ENCODE results near the gene WBP11.

WBP11 gene

GRCh38 chr12:14836336-14837210 lies 33.3 kb upstream of the WBP11 start:
- no peak for TF ChIP-seq CTCF (IDR thresholded peaks at IDR 0.05)
- no peak for DNase-seq (ENCODE audit: low spot score)
- H3K27ac ChIP-seq: peak overlapping the region; percentile 42 to 84
- peak overlapping the region; percentile 48 for H3K4me3 ChIP-seq

GRCh38 chr12:14834509-14834908 lies 31.2 kb upstream of the WBP11 start:
- no peak for TF ChIP-seq CTCF (IDR thresholded peaks at IDR 0.05)
- no peak overlapping the region for H3K4me3 ChIP-seq
- H3K27ac ChIP-seq: no peak overlapping the region
- DNase-seq (ENCODE audit: low spot score): no peak

- H3K4me3 ChIP-seq: no peak overlapping the region
- no peak for DNase-seq (ENCODE audit: low spot score)
- TF ChIP-seq CTCF (IDR thresholded peaks at IDR 0.05): no peak
- H3K27ac ChIP-seq: no peak overlapping the region
Measured at GRCh38 chr12:14833952-14834351, 30.7 kb upstream of the WBP11 start.

GRCh38 chr12:14833336-14833735 lies 30.1 kb upstream of the WBP11 start:
- no peak overlapping the region for H3K4me3 ChIP-seq
- no peak for TF ChIP-seq CTCF (IDR thresholded peaks at IDR 0.05)
- H3K27ac ChIP-seq: no peak overlapping the region
- no peak for DNase-seq (ENCODE audit: low spot score)

GRCh38 chr12:14828892-14829291 lies 25.6 kb upstream of the WBP11 start:
- no peak for DNase-seq (ENCODE audit: low spot score)
- TF ChIP-seq CTCF (IDR thresholded peaks at IDR 0.05): no peak
- H3K4me3 ChIP-seq: no peak overlapping the region
- no peak overlapping the region for H3K27ac ChIP-seq

GRCh38 chr12:14827043-14827442 lies 23.8 kb upstream of the WBP11 start:
- TF ChIP-seq CTCF (IDR thresholded peaks at IDR 0.05): no peak
- DNase-seq (ENCODE audit: low spot score): no peak
- Histone ChIP-seq H3K27ac (peak overlapping the region; percentile 32 to 42), H3K4me3 (no peak overlapping the region)

GRCh38 chr12:14826491-14826890 lies 23.2 kb upstream of the WBP11 start:
- no peak for DNase-seq (ENCODE audit: low spot score)
- no peak for TF ChIP-seq CTCF (IDR thresholded peaks at IDR 0.05)
- Histone ChIP-seq H3K4me3 (no peak overlapping the region), H3K27ac (peak overlapping the region; percentile 32 to 41)
